Fibroblast of skin of right quadriceps (primary cell): Measurements from ENCODE around the gene RTEL1.
"Not testable (repeated sequence)": the region's sequence is repeated elsewhere in the genome, so short reads cannot be mapped to it uniquely, and the experiment has no call there.

Source experiments
- DNase-seq: peaks from one replicate; pipeline ENCODE4 v3.0.0-alpha.2; 2013

The RTEL1 gene, protein sequence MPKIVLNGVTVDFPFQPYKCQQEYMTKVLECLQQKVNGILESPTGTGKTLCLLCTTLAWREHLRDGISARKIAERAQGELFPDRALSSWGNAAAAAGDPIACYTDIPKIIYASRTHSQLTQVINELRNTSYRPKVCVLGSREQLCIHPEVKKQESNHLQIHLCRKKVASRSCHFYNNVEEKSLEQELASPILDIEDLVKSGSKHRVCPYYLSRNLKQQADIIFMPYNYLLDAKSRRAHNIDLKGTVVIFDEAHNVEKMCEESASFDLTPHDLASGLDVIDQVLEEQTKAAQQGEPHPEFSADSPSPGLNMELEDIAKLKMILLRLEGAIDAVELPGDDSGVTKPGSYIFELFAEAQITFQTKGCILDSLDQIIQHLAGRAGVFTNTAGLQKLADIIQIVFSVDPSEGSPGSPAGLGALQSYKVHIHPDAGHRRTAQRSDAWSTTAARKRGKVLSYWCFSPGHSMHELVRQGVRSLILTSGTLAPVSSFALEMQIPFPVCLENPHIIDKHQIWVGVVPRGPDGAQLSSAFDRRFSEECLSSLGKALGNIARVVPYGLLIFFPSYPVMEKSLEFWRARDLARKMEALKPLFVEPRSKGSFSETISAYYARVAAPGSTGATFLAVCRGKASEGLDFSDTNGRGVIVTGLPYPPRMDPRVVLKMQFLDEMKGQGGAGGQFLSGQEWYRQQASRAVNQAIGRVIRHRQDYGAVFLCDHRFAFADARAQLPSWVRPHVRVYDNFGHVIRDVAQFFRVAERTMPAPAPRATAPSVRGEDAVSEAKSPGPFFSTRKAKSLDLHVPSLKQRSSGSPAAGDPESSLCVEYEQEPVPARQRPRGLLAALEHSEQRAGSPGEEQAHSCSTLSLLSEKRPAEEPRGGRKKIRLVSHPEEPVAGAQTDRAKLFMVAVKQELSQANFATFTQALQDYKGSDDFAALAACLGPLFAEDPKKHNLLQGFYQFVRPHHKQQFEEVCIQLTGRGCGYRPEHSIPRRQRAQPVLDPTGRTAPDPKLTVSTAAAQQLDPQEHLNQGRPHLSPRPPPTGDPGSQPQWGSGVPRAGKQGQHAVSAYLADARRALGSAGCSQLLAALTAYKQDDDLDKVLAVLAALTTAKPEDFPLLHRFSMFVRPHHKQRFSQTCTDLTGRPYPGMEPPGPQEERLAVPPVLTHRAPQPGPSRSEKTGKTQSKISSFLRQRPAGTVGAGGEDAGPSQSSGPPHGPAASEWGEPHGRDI (N-terminal part only)

GRCh38 chr20:63657937-63658748 is at the start of gene RTEL1:
RTEL1 (plus strand) TSS chr20:63658312; CDS start chr20:63659403, 1,091 bp downstream.
- peak; percentile 90 for DNase-seq

DNA sequence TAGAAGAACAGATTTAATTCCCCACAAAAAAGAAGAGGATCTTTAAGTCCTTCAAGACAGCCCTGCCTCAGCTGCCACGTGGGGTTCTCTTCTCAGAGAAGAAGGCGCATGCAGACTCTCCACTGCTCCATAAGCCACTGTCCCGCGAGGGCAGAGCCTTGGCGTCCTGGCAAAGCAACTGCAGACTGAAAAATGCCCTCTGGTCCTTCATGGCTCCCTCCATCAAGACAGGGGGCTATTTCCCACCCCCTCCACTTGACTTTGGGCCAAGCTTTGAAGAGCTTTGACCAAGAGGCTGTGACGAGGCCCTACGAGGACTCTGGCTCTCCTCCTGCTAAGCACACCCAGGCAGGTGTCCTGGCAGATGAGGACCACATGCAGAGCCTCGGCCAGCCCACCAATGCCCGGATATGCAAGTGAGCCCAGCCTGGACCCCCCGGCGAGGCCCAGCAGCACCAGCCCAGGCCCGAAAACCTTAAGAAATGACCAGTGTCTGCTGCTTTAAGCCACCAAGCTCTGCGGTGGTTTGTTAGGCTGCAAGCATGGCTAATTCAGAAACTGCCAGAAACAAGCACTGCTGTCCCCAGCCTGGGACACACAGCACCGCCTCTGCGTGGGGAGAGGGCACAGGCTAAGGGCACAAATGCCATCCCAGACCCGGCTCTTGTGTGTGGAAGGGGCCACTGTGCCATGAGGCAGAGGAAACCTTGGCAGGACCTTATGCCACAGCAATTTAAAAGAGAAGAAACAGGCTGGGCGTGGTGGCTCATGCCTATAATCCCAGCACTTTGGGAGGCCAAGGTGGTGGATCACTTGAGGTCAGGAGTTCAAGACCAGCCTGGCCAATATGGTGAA is 47.3 kb upstream of the RTEL1 start:
- no peak for DNase-seq

GRCh38 chr20:63611646-63612045 is 46.5 kb upstream of the RTEL1 start:
- DNase-seq: no peak

- DNase-seq: no peak
Measured at GRCh38 chr20:63612276-63612931, 45.7 kb upstream of the RTEL1 start.

DNA sequence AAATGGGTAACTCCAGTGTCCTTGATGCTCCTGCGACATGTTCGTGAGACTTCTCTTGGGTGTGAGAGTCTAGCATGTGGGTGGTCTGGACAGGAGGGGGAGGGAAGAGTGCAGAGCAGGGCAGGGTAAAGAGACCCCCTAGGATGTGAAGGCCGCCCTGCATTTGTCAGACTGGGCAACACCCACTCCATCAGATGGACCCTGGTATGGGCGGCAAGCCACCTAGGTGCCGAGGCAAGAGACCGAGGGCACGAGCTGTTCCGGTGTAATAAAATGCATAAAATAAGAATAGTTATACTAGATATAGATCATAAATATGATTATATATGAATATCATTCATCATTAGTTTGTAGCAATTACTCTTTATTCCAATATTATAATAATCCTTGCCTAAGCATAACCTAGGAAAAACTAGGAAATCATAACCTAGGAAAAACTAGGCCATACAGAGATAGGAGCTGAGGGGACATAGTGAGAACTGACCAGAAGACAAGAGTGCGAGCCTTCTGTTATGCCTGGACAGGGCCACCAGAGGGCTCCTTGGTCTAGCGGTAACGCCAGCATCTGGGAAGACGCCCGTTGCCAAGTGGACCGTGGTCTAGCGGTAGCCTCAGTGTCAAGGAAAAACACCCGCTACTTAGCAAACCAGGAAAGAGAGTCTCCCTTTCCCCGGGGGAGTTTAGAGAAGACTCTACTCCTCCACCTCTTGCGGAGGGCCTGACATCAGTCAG is 44.1 kb upstream of the RTEL1 start:
- DNase-seq: not testable (repeated sequence)

- no peak for DNase-seq
Measured at GRCh38 chr20:63617092-63617875, 40.8 kb upstream of the RTEL1 start.

GRCh38 chr20:63617876-63618265 is 40.2 kb upstream of the RTEL1 start:
- DNase-seq: no peak

DNA sequence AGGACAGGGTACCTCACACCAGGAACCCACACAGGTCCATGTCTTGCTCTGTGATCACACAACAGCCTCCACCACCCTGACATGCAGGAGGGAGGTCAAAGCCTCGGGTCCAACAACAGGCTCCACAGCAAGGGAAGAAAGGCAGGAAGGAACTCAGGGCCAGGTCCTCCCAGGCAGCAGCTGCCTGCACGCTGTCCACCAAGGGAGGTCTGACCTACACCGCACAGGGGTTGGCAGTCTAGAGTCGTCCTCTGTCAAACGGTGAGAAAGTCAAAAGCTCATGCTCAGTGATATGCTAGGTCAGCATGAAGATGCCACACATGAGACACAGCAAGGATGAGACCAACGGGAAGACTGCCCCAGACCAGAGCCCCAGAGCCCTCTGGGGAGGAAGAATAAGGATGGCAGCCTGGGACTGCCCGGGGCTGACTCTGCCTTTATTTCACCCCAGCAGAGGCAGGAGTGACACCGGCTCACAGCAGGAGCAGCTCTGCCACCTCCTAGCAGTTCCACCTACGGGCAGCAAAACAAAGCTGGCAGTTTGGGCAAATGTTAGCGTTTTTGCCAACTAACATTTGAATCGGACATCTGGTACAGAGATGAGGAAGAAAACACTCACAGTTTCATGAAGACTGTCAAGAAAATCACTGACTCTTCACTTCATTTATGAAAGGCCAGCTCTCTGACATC is 39.7 kb upstream of the RTEL1 start:
- DNase-seq: no peak

DNA sequence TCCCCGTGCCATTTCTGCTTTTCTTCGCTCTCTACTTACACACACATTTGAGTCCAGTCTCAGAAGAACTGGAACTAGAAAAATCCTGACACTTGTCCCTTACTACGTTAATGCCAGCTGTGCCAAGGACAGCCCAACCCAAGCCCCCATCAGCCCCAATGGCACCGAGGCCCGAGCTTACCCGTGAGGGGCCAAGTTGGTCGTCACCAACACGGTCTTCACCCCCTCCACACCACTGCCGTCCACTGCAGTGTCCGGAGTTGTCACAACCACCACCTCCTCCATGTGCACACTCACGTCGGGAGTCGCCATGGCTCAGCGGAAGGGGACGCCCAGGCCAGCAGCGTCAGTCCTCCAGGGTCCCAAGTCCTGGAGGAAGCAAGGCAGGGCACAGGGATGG is 39.0 kb upstream of the RTEL1 start:
- no peak for DNase-seq

- DNase-seq: no peak
Measured at GRCh38 chr20:63619505-63619904, 38.6 kb upstream of the RTEL1 start.

- DNase-seq: no peak
Measured at GRCh38 chr20:63620991-63621390, 37.1 kb upstream of the RTEL1 start.

DNA sequence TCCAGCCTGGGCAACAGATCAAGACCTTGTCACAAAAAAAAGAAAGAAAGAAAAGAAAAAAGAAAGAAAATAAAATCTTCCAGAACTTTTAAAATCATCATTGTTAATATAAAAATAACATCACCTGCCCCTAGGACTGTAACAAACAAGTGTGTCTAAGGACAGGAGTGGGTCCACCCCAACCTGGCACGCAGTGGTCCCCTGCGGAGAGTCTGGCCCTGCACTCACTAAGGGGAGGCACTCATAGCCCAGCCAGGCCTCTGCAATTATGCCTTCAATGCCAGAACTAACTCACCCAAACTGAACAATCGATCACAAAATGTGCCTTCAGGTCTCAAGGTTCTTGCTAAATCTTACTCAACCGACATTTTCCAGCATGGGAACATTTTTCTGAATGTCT is 36.0 kb upstream of the RTEL1 start:
- DNase-seq: no peak

DNA sequence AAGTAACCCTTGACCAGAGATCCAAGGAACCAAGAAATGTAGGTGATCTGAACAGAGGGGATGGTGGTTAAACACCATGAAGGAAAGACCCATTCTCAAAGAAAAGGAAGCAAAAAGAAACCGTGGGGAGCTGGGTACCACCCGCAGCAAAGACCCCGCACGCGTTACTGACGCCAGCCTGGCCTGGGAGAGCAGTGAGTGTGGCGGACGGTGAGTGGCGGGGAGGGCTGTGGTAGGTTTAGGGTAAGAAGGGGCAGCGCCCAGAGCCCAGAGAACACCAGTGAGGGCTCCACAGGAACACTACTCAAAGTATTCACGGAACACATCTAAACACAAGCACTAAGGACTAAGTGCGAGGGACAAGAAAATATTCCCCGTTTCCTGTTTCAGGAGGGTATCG is 35.4 kb upstream of the RTEL1 start:
- DNase-seq: no peak

GRCh38 chr20:63624486-63624885 is 33.6 kb upstream of the RTEL1 start:
- DNase-seq: peak; percentile 53

DNA sequence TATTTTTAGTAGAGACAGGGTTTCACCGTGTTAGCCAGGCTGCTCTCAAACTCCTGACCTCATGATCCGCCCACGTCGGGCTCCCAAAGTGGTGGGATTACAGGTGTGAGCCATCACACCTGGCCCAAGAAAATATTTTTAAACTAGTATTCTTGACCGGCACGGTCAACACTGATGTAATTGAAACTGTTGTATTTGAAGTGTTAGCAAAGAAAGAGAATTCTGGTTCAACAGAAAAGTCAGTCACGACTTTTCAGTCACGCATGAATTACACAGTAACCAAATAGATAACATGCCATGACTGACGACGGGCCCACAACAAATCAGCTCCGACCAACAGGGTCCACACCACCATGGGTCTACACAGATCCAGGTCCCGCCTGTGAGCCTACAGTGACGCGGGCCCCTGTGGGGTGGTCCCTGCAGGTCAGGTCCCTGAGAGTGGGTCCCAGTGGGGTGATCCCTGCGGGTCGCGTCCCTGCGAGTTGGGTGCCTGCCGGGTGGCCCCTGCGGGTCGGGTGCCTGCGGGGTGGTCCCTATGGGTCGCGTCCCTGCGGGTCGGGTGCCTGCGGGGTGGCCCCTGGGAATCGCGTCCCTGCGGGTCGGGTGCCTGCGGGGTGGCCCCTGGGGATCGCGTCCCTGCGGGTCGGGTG is 32.2 kb upstream of the RTEL1 start:
- DNase-seq: no peak

DNA sequence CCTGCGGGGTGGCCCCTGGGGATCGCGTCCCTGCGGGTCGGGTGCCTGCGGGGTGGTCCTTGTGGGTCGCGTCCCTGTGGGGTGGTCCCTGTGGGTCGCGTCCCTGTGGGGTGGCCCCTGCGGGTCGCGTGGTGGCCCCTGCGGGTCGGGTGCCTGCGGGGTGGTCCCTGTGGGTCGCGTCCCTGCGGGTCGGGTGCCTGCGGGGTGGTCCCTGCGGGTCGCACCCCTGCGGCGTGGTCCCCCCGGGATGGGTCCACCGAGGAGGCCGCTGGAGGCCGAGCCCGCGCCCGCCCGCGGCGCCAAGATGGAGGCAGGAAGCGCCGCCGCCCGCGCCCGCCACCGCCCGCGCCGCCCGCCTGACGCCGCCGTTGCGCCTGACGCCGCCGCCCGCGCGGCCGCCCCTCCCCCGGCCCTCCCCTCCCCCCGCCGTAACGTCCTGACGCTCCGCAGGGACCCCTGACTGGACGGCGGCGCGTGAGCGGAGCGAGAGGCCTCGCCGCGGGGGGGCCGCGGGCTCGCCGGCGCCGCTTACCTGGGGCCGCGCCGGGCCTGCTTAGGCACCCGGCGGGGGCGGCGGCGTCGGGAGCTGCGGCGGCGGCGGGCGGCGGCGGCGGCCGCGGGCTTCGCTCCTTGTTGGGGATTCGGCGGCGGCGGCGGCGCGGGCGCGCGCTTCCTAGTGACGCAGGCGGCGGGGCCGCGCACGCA is 31.5 kb upstream of the RTEL1 start, which contains the start of gene GMEB2:
GMEB2 (minus strand) TSS at position 678 of the 705 bp plus-strand sequence. CDS start 7,704 bp downstream, outside the sequence.
- peak; percentile 79 for DNase-seq

DNA sequence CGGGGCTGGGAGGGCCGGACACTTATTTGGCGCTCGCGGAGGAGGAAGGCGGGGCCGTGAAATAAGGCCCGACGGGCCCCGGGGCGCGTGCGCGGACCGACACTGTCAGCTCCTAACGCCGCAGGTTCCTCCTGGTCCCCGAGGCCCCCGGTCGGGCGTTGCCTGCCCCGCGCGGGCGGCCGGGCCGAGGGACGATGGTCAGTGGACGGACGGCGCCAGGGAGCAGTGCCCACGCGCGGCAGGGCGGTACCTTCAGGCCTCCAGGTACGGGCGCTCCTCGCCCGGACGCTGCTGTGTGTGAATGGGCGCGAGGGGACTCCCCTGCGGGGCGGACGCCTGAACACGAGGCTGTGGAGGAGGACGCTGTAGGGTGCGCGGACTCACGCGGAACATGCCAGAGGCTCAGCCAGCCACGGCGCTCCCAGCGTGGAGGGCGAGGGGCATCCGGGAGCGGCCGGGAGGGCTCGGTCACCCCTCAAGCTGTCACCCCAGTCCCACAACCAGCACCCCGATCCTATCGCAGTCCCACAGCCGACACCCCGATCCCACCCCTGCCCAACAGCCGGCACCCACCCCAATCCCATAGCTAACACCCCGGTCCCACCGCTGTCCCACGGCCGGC is 30.9 kb upstream of the RTEL1 start:
- DNase-seq: peak; percentile 94
